Neural progenitor cell (in vitro differentiated cells): ENCODE results near the gene SETD2.
"Not testable (repeated sequence)": the region's sequence is repeated elsewhere in the genome, so short reads cannot be mapped to it uniquely, and the experiment has no call there.

Source experiments
- EZH2 ChIP-seq: fragments of 200-600 bp; sonication (generic); IDR thresholded peaks from 2 replicates; pipeline ENCODE4 v1.6.1; 2017; ENCODE audit warnings: antibody characterized with exemption, mild to moderate bottlenecking, moderate library complexity
- EZH2phosphoT487 ChIP-seq: fragments of 200-600 bp; sonication (generic); IDR thresholded peaks from 2 replicates; pipeline ENCODE4 v1.6.1; 2017; ENCODE audit warnings: antibody characterized with exemption
- TF ChIP-seq, protein P1 (sequence below): fragments of 200-600 bp; sonication (generic); IDR thresholded peaks from 2 replicates; pipeline ENCODE4 v1.5.1; 2017; ENCODE audit warnings: antibody characterized with exemption, mild to moderate bottlenecking

DNA sequence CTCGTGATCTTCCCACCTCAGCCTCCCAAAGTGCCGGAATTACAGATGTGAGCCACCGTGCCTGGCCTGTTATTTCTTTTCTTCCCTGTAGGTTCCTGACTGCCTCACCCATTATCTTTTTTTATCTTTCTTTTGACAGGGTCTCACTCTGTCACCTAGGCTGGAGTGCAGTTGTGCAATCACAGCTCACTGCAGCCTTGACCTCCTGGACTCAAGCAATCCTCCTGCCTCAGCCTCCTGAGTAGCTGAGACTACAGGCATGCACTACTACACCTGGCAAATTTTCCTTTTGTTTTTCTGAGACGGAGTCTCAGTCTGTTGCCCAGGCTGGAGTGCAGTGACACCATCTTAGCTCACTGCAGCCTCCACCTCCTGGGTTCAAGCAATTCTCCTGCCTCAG lies 17.8 kb upstream of the SETD2 start:
- TF ChIP-seq, protein P1, sequence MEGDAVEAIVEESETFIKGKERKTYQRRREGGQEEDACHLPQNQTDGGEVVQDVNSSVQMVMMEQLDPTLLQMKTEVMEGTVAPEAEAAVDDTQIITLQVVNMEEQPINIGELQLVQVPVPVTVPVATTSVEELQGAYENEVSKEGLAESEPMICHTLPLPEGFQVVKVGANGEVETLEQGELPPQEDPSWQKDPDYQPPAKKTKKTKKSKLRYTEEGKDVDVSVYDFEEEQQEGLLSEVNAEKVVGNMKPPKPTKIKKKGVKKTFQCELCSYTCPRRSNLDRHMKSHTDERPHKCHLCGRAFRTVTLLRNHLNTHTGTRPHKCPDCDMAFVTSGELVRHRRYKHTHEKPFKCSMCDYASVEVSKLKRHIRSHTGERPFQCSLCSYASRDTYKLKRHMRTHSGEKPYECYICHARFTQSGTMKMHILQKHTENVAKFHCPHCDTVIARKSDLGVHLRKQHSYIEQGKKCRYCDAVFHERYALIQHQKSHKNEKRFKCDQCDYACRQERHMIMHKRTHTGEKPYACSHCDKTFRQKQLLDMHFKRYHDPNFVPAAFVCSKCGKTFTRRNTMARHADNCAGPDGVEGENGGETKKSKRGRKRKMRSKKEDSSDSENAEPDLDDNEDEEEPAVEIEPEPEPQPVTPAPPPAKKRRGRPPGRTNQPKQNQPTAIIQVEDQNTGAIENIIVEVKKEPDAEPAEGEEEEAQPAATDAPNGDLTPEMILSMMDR: not testable (repeated sequence)
- not testable (repeated sequence) for TF ChIP-seq EZH2phosphoT487, EZH2
